ENCODE measurements around the gene CABYR. TPM values are rescaled to one million over a fixed set of nuclear protein-coding genes. Genes with fewer than 3 reads are reported as not detected.

CABYR gene
- total RNA-seq, 4 donors from 2014 or later: 1.1 to 1.5 TPM; not detected in 2

- no peak for TF ChIP-seq POLR2A (IDR thresholded peaks at IDR 0.05)
- TF ChIP-seq POLR2AphosphoS5 (IDR thresholded peaks at IDR 0.05): no peak
- no peak for TF ChIP-seq CTCF (IDR thresholded peaks at IDR 0.05)
- TF ChIP-seq EP300 (IDR thresholded peaks at IDR 0.05; ENCODE audit: low read depth): no peak
- no peak overlapping the region for H3K4me3 ChIP-seq
- peaks cover 0 to 3% (median 0%) of the 10 kb centered on the region in 4 donors for H3K36me3 ChIP-seq
- DNase-seq: no peak
- no peaks in the 10 kb centered on the region for H3K27me3 ChIP-seq
- H3K9me3 ChIP-seq: no peaks in the 10 kb centered on the region
- in situ Hi-C loops (cut with MboI; ENCODE audit: low pct_ligation_motif_present in 1 of 4, low pct_unique_long_range_greater_than_20kb in 1 of 4, low sequenced_read_pairs in 3 of 4): loop anchor here in 3 of 4 donors (25.0 kb wide), 2 partner anchors 309 to 484 kb away; no protein-coding TSS in a partner anchor
- peaks cover 0 to 5% (median 2%) of the 10 kb centered on the region in 4 donors for H3K4me1 ChIP-seq
- 94 to 98% methylated on average over 2 of the region's 2 CpGs for WGBS, 2 donors (ENCODE audit: low coverage in 1 of 2)
- intact Hi-C loops (cut with DNase I; ENCODE audit: low total_unique reads): no loop called here
- no peak overlapping the region for H3K27ac ChIP-seq
Observed at GRCh38 chr18:24121625-24122024, 17.2 kb upstream of the CABYR start.

- DNase-seq: no peak
- WGBS, 2 donors (ENCODE audit: low coverage in 1 of 2): 48 to 50% methylated on average over 3 of the region's 3 CpGs
- TF ChIP-seq POLR2A (IDR thresholded peaks at IDR 0.05): no peak
- TF ChIP-seq CTCF (IDR thresholded peaks at IDR 0.05): no peak
- no peak for TF ChIP-seq EP300 (IDR thresholded peaks at IDR 0.05; ENCODE audit: low read depth)
- TF ChIP-seq POLR2AphosphoS5 (IDR thresholded peaks at IDR 0.05): no peak
- H3K27me3 ChIP-seq: no peaks in the 10 kb centered on the region
- no peak overlapping the region for H3K27ac ChIP-seq
- H3K4me1 ChIP-seq: peaks cover 0 to 10% (median 3%) of the 10 kb centered on the region in 4 donors
- intact Hi-C loops (cut with DNase I; ENCODE audit: low total_unique reads): no loop called here
- H3K36me3 ChIP-seq: peaks cover 0 to 3% (median 0%) of the 10 kb centered on the region in 4 donors
- H3K4me3 ChIP-seq: no peak overlapping the region
- no peaks in the 10 kb centered on the region for H3K9me3 ChIP-seq
- in situ Hi-C loops (cut with MboI; ENCODE audit: low pct_ligation_motif_present in 1 of 4, low pct_unique_long_range_greater_than_20kb in 1 of 4, low sequenced_read_pairs in 3 of 4): no loop called here
Observed at GRCh38 chr18:24126155-24126961, 12.5 kb upstream of the CABYR start.

GRCh38 chr18:24127735-24128134 lies 11.1 kb upstream of the CABYR start:
- Histone ChIP-seq H3K36me3 (peaks cover 0 to 9% (median 0%) of the 10 kb centered on the region in 4 donors), H3K9me3 (no peaks in the 10 kb centered on the region), H3K27ac (no peak overlapping the region), H3K27me3 (no peaks in the 10 kb centered on the region), H3K4me3 (no peak overlapping the region), H3K4me1 (peaks cover 0 to 10% (median 3%) of the 10 kb centered on the region in 4 donors)
- WGBS, 2 donors (ENCODE audit: low coverage in 1 of 2): 72 to 80% methylated on average over 2 to 3 of the region's 3 CpGs
- in situ Hi-C loops (cut with MboI; ENCODE audit: low pct_ligation_motif_present in 1 of 4, low pct_unique_long_range_greater_than_20kb in 1 of 4, low sequenced_read_pairs in 3 of 4): no loop called here
- intact Hi-C loops (cut with DNase I; ENCODE audit: low total_unique reads): no loop called here
- TF ChIP-seq POLR2A (IDR thresholded peaks at IDR 0.05) (no peak), EP300 (IDR thresholded peaks at IDR 0.05; ENCODE audit: low read depth) (no peak), CTCF (IDR thresholded peaks at IDR 0.05) (no peak), POLR2AphosphoS5 (IDR thresholded peaks at IDR 0.05) (no peak)
- no peak for DNase-seq

- Histone ChIP-seq H3K9me3 (no peaks in the 10 kb centered on the region), H3K36me3 (peaks cover 0 to 8% (median 0%) of the 10 kb centered on the region in 4 donors), H3K27me3 (no peaks in the 10 kb centered on the region), H3K4me3 (no peak overlapping the region), H3K4me1 (peaks cover 0 to 10% (median 3%) of the 10 kb centered on the region in 4 donors), H3K27ac (no peak overlapping the region)
- no peak for TF ChIP-seq POLR2AphosphoS5 (IDR thresholded peaks at IDR 0.05)
- WGBS, 2 donors (ENCODE audit: low coverage in 1 of 2): 93% methylated on average over 4 of the region's 4 CpGs
- DNase-seq: no peak
- intact Hi-C loops (cut with DNase I; ENCODE audit: low total_unique reads): no loop called here
- in situ Hi-C loops (cut with MboI; ENCODE audit: low pct_ligation_motif_present in 1 of 4, low pct_unique_long_range_greater_than_20kb in 1 of 4, low sequenced_read_pairs in 3 of 4): no loop called here
Observed at GRCh38 chr18:24128700-24129099, 10.2 kb upstream of the CABYR start.

Measured in transverse colon (tissue), 4 donors.